ENCODE data around the gene L1TD1.

- TF ChIP-seq POLR2A (IDR thresholded peaks at IDR 0.05): no peak
- no peak for TF ChIP-seq POLR2AphosphoS5 (IDR thresholded peaks at IDR 0.05)
- no peak for TF ChIP-seq CTCF (IDR thresholded peaks at IDR 0.05)
- no peak for TF ChIP-seq EP300 (IDR thresholded peaks at IDR 0.05; ENCODE audit: low read depth)
Observed at GRCh38 chr1:62233926-62234450, 39.3 kb downstream of the L1TD1 start.

Measured in transverse colon (tissue), 4 donors.